MV-4-11 (cell line): Measurements from ENCODE around the gene ZFP57.

Experiments
- DNase-seq: peaks from one replicate; lab custom pipeline; 2025; lab: John Stamatoyannopoulos, UW

The ZFP57 gene

GRCh38 chr6:29680904-29681303 lies at the start of gene ZFP57:
TSS of gene ZFP57 (minus strand) at chr6:29681152. CDS start at chr6:29677003, 4,149 bp downstream.
- DNase-seq: no peak

DNA sequence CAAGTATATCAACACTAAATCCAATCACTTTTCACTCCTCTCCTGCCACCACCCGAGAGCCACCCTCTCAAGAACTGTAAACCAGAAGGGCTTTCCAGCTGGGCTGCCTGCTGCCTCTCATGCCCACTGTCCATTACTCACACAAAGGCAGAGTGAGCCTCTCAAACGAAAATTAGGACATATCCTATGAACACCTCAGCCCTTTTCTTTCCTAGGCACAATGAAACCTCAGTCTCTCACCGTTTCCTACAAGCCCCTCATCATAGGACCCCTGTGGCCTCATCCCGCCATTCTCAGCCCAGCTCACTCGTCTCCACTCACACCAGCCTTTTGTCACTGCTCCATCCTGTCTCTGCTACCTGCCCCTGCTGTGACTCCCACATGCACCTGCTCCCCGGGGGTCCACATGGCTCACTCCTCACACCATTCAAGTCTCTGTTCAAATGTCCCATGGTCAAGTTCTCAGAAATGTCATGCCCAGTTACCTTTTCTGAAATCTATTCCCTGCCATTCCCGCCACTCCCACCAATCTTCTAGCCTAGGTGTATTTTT lies 49.7 kb upstream of the ZFP57 start:
- DNase-seq: no peak

DNA sequence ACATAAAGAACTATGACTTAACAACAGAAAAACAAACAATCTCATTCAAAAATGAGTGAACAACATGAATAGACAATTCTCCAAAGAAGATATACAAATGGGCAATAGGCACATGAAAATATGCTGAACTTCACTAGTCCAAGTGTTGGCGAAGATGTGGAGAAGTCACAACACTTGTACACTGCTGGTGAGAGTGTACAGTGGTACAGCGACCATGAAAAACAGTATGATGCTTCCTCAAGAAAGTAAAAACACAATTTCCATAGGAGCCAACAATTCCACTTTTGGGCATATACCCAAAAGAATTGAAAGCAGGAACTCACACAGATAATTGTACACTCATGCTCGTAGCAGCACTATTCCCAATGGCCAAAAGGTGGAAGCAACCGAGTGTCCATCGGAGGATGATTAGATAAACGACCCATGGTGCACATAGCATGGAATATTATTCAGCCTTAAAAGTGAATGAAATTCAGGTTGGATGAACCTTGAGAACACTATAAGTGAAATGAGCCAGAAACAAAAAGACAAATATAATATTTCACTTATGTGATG lies 48.9 kb upstream of the ZFP57 start:
- no peak for DNase-seq

GRCh38 chr6:29728875-29729270 lies 47.9 kb upstream of the ZFP57 start:
- no peak for DNase-seq

DNA sequence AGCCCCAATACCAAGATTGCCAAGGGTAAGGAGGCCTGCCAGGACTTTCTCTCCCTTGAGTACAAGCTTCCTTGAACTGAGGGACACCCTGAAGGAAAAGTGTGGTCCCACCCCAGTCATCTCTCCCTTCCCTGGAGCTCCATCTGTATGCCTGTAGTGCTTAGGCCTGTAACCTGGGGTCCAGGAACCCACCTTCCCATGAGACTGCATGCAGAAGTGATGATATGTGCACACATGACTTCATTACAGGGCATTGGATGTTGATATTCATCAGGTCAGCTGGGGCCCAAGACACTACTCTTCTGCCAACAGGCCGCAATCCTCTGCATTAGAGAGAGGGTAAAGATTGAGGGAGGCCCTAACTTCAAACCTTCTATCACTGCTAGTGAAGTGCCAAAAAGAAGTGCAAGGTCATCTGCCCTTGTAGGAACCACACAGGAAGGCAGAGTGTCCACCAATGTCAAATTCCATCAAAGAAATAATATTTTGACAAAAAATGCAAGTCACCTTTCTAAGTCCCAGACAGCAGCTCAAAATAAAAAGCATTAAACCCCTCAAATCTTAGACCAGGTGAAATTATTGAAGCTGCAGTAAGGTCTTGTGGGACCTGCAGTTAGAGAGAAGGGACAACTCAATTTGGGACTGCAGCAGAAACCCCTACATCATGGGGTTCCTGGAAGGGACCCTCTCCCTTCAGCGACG lies 47.4 kb upstream of the ZFP57 start:
- DNase-seq: no peak

DNA sequence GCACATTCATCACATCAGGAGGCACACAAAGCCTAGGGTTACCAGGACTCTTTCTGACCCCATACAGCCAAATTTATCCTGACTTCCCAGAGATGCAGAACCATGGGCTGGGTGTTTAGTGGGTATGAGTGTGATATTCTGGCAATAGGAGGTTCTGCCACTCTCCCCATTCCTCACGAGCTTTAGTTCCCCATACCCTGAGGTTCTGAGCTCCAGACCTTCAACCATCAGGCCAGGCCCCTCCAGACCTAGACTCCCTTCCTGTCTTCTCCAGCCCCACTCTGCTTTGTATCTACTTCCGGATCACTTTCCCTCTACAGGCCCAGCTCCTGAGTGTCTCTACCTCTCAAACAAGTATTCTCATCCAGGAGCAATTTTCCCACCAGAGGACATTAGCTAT lies 46.7 kb upstream of the ZFP57 start:
- no peak for DNase-seq

- no peak for DNase-seq
These were observed 45.7 kb upstream of the ZFP57 start for GRCh38 chr6:29726571-29727194.

- DNase-seq: no peak
These were observed 45.0 kb upstream of the ZFP57 start for GRCh38 chr6:29726001-29726400.

GRCh38 chr6:29724937-29725869 lies 44.3 kb upstream of the ZFP57 start:
- no peak for DNase-seq

- no peak for DNase-seq
These were observed 43.0 kb upstream of the ZFP57 start for GRCh38 chr6:29723666-29724588.

- peak; percentile 61 for DNase-seq
These were observed 42.3 kb upstream of the ZFP57 start, which contains the start of gene HLA-F for GRCh38 chr6:29723262-29723665. TSS of gene HLA-F (plus strand) at chr6:29723434. CDS start at chr6:29723464, 30 bp downstream.

- DNase-seq: no peak
These were observed 39.9 kb upstream of the ZFP57 start for GRCh38 chr6:29720863-29721262.

GRCh38 chr6:29710281-29710941 lies 29.5 kb upstream of the ZFP57 start:
- DNase-seq: no peak

DNA sequence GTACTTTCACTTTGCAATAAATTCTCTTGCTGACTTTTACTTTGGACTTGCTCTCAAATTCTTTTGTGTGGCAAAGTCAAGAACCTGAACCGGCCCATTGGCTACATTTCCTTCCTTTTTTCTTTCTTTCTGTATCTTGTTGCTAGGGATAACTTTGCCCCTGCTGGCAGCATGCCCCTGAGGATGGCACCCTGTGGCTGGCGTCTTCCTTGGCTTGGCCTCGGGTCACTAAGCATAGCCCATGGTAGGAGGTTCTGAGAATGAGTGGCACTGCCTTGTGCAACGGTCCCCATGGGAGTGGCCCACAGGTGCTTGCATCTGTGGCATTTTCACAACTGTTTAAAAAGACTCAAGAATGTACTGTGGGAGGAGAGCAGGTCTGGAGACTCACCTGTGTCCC lies 28.2 kb upstream of the ZFP57 start:
- DNase-seq: no peak

DNA sequence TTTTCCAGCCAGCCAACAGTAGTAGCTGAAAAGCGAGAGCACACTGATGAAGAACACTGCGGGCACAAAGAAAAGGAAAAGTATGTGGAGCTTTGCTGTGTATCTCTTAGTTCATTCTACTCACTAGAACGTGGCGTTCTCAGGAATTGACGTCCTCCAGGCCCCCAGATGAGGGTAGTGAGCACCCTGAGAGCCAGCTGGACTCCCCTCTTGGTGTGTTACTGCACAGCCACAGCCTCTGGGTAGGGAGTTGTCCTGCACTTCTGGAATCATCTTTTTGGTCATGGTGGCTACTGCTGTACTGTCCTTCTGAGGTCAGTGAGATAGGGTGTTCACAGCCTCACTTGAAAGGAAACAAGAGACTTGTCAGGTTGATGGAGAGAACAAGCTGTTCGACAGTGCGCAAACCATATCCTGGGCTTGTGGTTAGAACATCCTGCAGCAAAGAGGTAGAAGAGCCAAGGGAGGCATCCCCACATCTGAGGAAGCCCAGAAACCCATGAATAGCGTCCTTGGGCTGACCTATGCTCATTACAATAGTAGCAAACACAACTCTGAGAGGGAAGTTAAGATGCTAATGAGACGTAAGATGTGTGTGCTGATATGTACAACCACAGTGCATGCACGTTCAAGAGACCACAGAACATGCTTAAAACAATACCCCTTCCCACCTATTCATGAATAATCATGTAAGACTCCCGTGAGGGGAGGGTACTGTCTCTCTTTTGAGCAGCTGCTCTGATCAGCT lies 27.7 kb upstream of the ZFP57 start:
- DNase-seq: no peak

- no peak for DNase-seq
These were observed 24.7 kb upstream of the ZFP57 start for GRCh38 chr6:29705389-29706231.

DNA sequence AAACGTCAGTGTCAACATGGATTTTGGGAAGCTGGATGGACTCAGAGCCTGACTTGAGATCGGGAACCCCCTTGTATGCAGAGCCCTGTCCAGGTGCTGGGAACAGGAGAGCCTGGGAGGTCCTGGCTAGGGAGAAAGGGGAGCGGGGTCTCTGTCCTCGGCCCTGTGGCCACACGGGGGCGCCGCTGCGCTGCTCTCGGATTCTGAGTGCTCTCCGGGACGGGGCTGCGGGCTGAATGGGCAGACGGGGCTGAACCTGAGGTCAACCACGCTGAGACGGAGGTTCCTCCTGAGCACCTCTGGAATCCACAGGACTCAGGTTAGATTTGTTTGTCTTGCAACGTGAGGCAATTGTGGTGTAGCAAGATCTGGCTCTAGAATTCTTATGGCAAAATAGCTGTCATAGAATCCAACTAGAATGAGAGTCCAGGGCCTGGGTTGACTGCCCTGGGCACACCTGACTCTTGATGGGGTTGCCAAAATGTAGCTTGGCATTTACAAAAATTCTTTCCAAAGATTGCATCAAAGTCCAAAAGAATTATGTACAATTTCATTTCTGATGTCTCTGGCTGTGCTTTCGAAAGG lies 21.7 kb upstream of the ZFP57 start:
- peak; percentile 10 for DNase-seq
